ENCODE measurements around the gene NPC2.
"Not testable (repeated sequence)": the region's sequence is repeated elsewhere in the genome, so short reads cannot be mapped to it uniquely, and the experiment has no call there.

Gene NPC2

DNA sequence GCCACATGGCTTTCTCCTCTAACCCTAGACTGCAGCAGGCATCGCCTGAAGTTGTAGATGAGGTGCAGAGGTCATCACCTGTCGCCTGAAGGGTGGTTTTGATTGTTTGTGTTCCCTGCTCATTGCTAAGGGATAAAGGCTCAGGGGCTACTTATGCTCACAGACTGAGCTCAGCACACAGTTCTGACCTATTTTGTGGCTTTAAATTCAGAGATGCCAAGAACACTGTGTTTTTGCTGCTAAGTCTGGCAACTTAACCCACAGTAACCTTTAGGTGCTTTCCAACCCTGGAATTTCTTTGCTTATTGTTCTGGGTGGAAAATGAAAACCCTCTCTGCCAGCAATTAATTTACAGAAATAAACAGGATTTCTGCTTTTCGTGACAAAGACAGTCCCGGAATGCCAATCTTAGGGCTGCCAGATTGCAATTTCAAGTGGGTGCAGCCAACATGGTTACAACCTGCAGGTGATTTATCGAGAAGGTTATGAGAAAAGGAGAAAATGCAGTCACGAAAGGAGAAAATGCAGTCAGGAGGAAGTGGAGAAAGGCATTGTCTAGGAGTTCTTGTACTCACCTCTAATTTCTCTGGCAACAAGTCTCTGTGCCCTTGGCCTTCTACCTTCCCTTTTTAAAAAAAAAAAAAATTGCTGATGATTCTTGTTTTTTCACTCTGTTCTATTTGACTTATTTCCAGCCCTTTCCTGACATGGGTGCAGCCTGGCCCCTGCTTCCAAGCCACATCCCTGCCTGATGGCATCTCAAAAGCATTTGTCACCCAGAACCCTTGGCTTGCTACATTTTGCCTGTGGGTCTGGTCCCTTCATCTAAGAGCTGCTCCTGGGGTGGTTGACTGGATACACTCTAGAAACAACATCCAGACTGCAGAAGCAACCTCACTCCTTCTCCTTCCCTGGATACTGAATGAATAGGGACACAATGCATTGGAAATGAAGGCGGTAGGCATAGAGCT, 23.3 kb downstream of the NPC2 start:
- DNase-seq (ENCODE audit: low read depth in 2 of 2), result no peak

DNA sequence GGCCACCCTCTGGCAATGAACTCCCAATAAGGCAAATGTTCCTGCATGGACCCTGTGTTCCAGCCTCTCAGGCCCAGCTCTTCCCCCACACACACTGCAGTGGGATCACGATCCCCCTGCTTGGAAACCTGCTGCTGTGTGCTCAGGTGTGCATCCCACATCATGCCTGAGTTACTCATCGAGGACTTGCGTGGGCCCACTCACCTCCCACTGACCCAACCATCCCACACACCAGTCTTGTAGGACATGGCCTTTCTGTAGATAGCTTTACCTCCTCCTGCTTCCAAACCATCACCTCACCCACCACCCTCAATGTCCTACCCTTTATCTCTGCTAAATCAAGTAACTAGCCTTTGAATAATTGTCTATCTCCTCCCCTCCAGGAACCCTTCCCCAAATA, 24.6 kb downstream of the NPC2 start:
- DNase-seq (ENCODE audit: low read depth in 2 of 2), result no peak

GRCh38 chr14:74465335-74465734, 27.8 kb downstream of the NPC2 start:
- DNase-seq (ENCODE audit: low read depth in 2 of 2), result no peak

DNA sequence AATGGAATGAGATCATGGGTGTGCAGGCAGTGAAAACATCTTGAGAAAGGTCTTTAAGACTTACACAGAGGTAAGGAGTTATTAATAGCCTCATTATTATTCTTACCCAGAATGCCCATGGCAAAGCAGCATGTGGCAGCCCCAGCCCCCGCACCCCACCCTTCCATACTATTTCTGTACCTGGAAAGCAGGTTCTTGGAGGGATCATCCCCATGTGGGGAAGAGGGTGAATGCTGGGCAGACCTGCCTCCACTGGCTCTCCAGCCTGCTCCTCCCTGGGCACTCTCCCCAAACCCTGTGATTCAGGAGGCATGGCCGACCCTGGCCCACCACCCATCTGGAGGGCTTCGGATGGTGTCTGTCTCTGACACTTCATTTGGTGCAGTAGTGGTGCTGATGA, 28.3 kb downstream of the NPC2 start:
- DNase-seq (ENCODE audit: low read depth in 2 of 2), result no peak

GRCh38 chr14:74463697-74464096, 29.4 kb downstream of the NPC2 start:
- no peak for DNase-seq (ENCODE audit: low read depth in 2 of 2)

DNA sequence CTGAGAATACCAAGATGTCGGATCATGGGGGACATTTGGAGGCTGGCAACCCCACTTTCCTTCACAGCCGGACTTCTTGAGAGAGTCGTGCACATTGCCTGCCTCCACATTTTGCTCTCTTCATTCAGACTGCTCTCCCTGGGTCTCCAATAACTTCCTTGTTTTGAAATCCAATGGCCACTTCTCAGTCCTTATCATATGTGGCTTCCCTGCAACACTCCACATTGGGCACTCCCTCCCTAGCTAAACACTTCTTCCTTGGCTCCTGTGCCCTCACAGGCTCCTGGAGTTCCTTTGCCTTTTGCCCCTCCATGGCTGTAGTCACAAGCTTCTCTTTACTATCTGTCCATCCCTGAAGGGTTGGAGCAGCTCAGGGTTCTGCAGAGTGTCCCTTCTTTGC, 30.1 kb downstream of the NPC2 start:
- no peak for DNase-seq (ENCODE audit: low read depth in 2 of 2)

- no peak for DNase-seq (ENCODE audit: low read depth in 2 of 2)
Observed at GRCh38 chr14:74459976-74460375, 33.1 kb downstream of the NPC2 start.

DNA sequence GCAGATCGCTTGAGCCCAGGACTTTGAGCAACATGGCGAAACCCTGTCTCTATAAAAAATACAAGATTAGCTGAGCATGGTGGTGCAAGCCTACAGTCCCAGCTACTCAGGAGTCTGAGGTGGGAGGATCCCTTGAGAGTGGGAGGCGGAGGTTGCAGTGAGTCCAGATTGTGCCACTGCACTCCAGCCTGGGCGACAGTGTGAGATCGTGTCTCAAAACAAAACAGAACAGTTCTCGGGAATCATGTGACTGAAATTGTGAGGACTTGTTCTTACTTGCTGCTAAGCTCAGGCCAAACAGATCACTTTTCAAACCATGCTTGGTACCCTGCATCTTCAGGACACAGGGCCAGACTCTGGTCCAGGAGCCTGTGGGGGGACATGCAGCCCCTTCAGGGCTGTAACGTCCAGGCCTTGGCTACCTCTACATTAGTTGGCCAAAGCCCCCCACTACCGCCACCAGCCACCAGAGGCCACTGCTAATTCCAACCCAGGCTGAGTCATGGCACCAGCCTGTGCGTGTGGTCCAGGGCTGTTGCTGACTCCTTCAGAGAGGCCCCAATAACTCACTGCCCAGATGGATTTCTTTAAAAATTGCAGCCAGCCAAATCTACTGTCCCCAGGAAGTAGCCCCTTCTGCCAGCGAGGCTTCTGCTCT, 33.7 kb downstream of the NPC2 start:
- peak in 1 of 2 donors; percentile 1 for DNase-seq (ENCODE audit: low read depth in 2 of 2)

DNA sequence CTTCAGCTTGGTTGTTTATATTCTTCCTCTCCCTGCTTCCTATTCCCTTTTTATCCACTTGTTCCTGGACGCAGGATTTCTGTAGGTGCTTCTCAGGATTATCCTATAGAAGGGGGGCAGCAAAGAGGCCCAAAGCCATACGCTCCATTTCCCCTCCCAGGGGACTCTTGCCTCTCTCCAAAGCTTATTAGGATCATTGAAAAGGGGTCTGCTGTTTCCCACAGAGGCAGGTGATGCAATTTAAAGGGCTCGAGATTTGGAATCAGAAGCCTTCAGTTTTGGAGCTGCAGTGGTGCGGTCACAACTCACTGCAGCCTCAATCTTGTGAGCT, 35.6 kb downstream of the NPC2 start:
- no peak for DNase-seq (ENCODE audit: low read depth in 2 of 2)

DNA sequence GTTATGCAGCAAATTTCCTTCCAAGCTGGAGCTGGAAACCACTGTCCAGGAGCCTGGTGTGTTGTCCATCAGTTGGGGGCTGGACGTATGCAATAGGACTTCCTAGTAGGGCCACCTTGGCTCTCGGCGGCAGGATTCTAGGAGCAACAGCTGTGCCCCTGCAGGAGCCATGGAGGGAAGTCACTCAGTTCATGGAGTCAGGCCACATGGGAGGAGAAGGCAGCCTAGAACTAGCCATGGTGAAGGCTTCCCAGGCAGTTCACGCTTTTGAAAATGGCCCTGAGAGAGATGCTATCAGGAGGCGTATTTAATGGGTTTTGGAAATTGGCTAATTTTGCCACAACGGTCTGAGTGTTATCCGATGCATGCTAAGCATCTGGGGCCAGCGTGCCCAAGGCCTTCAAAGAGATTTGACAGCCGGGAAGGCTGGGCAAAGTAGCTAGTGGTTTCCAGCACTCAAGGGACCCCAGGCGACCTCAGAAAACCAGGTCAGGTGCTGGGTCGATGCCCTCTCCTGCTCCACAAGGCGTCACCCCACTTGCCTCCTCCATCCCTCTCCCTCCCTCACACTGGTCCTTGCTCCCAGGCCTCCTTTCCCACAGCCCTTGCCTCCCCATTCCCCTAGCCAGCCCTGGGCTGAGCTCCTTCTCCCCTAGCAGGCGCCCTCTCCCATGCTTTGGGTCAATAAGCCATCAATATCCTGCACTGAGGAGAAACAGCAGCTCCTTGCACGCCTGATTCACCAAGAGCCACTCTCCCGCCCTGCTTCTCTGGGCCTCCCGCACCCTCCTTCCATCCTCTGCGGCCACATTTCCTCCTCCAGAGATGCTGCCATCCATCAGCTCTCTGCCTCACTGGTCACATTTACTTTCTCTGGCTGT, 36.2 kb downstream of the NPC2 start:
- no peak for DNase-seq (ENCODE audit: low read depth in 2 of 2)

GRCh38 chr14:74454397-74454796, 38.7 kb downstream of the NPC2 start:
- not testable (repeated sequence) for DNase-seq (ENCODE audit: low read depth in 2 of 2)

GRCh38 chr14:74444866-74445265, 48.2 kb downstream of the NPC2 start:
- no peak for DNase-seq (ENCODE audit: low read depth in 2 of 2)

DNA sequence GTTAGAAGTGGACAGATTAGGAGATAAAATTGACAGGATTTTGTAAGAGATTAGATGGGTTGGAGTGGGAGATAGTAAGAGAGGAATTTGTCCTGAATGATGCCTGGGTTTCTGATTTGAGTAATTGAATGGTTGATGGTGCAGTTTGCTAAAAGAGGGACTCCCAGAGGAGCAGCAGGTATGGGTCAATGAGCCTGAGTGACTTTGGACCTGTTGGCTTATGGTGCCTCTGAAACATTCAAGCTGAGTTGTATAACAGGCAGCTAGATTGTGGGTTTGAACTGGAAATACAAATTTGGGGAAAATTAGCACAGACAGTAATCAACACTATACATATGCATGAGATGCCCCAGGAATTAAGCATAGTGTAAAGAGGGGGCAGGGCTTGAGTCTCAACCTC, 50.3 kb downstream of the NPC2 start:
- DNase-seq (ENCODE audit: low read depth in 2 of 2), result no peak

- DNase-seq (ENCODE audit: low read depth in 2 of 2), result no peak
Observed at GRCh38 chr14:74441113-74441512, 52.0 kb downstream of the NPC2 start.

DNA sequence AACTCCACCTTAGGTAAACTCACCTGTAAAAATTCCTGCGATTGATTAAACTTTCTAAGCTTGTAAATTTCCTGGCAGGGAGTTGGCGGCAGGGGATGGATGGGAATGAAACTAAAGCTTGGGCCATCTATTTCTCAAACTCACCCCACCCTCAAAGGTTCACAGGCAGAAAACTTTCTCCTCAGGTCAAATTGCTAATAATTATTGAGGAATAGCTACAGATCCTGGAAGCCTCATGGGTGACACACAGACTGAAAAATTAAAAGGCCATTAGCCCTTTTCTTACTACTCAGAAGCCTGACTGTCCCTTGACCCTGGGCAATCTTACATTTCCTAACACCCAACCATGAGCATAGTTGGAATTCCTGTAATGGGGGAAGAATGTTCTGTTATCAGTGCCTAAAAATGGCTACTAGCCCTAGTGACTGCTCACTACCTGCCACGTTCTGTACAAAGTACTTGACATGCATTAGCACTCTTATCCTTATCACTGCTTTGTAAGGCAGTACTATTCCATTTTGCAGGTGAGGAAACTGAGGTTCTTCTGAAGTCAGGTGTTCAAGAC, 54.7 kb downstream of the NPC2 start:
- DNase-seq (ENCODE audit: low read depth in 2 of 2), result no peak

GRCh38 chr14:74437496-74438053, 55.5 kb downstream of the NPC2 start:
- no peak for DNase-seq (ENCODE audit: low read depth in 2 of 2)

GRCh38 chr14:74434294-74434693, 58.8 kb downstream of the NPC2 start:
- no peak for DNase-seq (ENCODE audit: low read depth in 2 of 2)

DNA sequence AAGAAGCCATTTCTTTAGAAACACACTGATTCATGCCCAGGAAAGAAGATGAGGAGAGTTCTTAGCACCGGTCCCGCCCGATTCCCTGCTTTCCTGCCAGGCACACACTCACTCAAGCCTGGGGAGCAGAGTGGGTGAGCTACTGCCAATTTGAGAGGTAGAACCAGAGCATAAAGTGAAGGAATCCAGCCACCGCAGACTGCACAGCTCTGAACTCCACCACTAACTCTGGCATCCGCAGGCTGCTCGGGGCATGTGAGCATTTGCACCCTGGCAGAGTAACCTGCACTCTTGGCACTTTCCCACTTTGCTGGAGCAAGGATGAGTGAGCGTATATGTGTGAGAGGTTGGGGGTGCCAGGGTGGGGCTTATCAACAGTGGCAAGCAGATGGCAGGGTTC, 63.1 kb downstream of the NPC2 start:
- no peak for DNase-seq (ENCODE audit: low read depth in 2 of 2)

All from activated CD8-positive, alpha-beta memory T cell treated with anti-CD3 and anti-CD28 coated beads for 4 hours (primary cell).